Kidney epithelial cell (primary cell): ENCODE data around the gene GRID1. TPM values are rescaled to one million over a fixed set of nuclear protein-coding genes. Genes with fewer than 3 reads are reported as not detected.

Source experiments
- DNase-seq: peaks from one replicate; pipeline ENCODE4 v3.0.0-alpha.2; 2010; ENCODE audit warnings: low read depth
- H3K27me3 ChIP-seq: 2 replicates; pipeline ENCODE4 v1.6.0; 2011; ENCODE audit warnings: low read length; ENCODE audit not compliant: control insufficient read depth, insufficient read depth
- H3K36me3 ChIP-seq: 2 replicates; pipeline ENCODE4 v1.5.1; 2011; ENCODE audit warnings: low read length; ENCODE audit not compliant: control insufficient read depth, insufficient read depth
- H3K4me3 ChIP-seq: 2 replicates; pipeline ENCODE4 v1.5.1; 2011; ENCODE audit warnings: low read depth, mild to moderate bottlenecking, control low read depth, low read length
- CTCF ChIP-seq: IDR thresholded peaks from 2 replicates; pipeline ENCODE4 v1.5.1; 2011; ENCODE audit warnings: mild to moderate bottlenecking, moderate library complexity, low read length, control low read depth, inconsistent platforms; ENCODE audit not compliant: insufficient read depth, poor library complexity, severe bottlenecking
- total RNA-seq: library from RNA; depleted of rRNA; stranded (reverse); fragments of >200 nt; gene quantifications from 2 replicates; pipeline ENCODE4 v1.2.3, GENCODE V29; 2015

Gene GRID1
- total RNA-seq, 1 donor from 2014 or later: 0.33 TPM

GRCh38 chr10:86152354-86152753 is 214.2 kb downstream of the GRID1 start:
- Histone ChIP-seq H3K27me3 (no peaks in the 10 kb centered on the region), H3K4me3 (no peak overlapping the region), H3K36me3 (no peaks in the 10 kb centered on the region)
- TF ChIP-seq CTCF: no peak
- DNase-seq: no peak

GRCh38 chr10:86151613-86152012 is 215.0 kb downstream of the GRID1 start:
- no peak for TF ChIP-seq CTCF
- H3K27me3 ChIP-seq: no peaks in the 10 kb centered on the region
- H3K4me3 ChIP-seq: no peak overlapping the region
- DNase-seq: no peak
- H3K36me3 ChIP-seq: no peaks in the 10 kb centered on the region

- no peaks in the 10 kb centered on the region for H3K27me3 ChIP-seq
- H3K36me3 ChIP-seq: no peaks in the 10 kb centered on the region
- DNase-seq: no peak
- TF ChIP-seq CTCF: no peak
- no peak overlapping the region for H3K4me3 ChIP-seq
Measured at GRCh38 chr10:86149257-86149656, 217.3 kb downstream of the GRID1 start.

- Histone ChIP-seq H3K27me3 (no peaks in the 10 kb centered on the region), H3K4me3 (no peak overlapping the region), H3K36me3 (no peaks in the 10 kb centered on the region)
- TF ChIP-seq CTCF: no peak
- no peak for DNase-seq
Measured at GRCh38 chr10:86148117-86148516, 218.5 kb downstream of the GRID1 start.

GRCh38 chr10:86144301-86144700 is 222.3 kb downstream of the GRID1 start:
- Histone ChIP-seq H3K36me3 (no peaks in the 10 kb centered on the region), H3K27me3 (no peaks in the 10 kb centered on the region), H3K4me3 (no peak overlapping the region)
- DNase-seq: no peak
- TF ChIP-seq CTCF: no peak

- no peaks in the 10 kb centered on the region for H3K36me3 ChIP-seq
- no peak for TF ChIP-seq CTCF
- no peak overlapping the region for H3K4me3 ChIP-seq
- H3K27me3 ChIP-seq: no peaks in the 10 kb centered on the region
- no peak for DNase-seq
Measured at GRCh38 chr10:86141896-86142295, 224.7 kb downstream of the GRID1 start.
